Measurements from ENCODE around the gene ZNF343. TPM values are rescaled to one million over a fixed set of nuclear protein-coding genes. Genes with fewer than 3 reads are reported as not detected.

ZNF343 gene
- total and polyA plus RNA-seq, 2 of the 4 experiments (the other 2 are of a cell fraction): 7.8 to 26.2 TPM

DNA sequence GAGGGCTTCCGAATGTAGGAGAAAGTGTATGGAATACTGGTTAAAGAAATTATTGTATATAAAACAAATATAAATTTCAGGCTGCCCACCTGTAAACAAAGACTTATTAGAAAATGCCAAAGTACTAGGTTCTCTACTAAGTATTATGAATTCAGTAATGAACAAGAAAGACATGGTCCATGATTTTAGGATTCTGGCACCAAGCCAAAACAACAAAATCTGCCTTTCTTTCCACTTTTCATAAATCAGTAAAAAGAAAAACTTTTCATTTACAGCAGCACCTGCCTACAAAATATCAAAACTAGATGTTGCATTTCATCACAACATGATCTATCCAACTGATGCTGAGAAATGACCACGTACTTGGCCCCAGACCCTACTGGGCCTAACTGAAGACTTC, 23.6 kb downstream of the ZNF343 start:
- ATAC-seq (ENCODE audit: low read depth): no peak
- no peaks in the 10 kb centered on the region for H3K4me1 ChIP-seq (ENCODE audit: control insufficient read depth, insufficient read depth, low read length)
- in situ Hi-C loops (cut with MboI; ENCODE audit: low sequenced_read_pairs): no loop called here
- no peak overlapping the region for H2BK20ac ChIP-seq (ENCODE audit: low read depth, low read length)
- H4K20me1 ChIP-seq (ENCODE audit: insufficient read depth, low read length): no peaks in the 10 kb centered on the region
- no peak overlapping the region for H3K4me2 ChIP-seq (ENCODE audit: low read depth, low read length)
- no peak overlapping the region for H3K14ac ChIP-seq (replicated peaks; ENCODE audit: low read depth, low read length)
- 100% methylated on average over 1 of the region's 2 CpGs; no CpG with 5 or more reads in 1 of the 2 experiments for WGBS, 2 experiments (ENCODE audit: extremely low coverage in 2 of 2, insufficient read length in 1 of 2)
- no peak overlapping the region for H2BK15ac ChIP-seq (ENCODE audit: low read depth, low read length)
- no peak for TF ChIP-seq RFX5 (IDR thresholded peaks at IDR 0.05; ENCODE audit: low read depth, low read length)
- TF ChIP-seq, protein P1, sequence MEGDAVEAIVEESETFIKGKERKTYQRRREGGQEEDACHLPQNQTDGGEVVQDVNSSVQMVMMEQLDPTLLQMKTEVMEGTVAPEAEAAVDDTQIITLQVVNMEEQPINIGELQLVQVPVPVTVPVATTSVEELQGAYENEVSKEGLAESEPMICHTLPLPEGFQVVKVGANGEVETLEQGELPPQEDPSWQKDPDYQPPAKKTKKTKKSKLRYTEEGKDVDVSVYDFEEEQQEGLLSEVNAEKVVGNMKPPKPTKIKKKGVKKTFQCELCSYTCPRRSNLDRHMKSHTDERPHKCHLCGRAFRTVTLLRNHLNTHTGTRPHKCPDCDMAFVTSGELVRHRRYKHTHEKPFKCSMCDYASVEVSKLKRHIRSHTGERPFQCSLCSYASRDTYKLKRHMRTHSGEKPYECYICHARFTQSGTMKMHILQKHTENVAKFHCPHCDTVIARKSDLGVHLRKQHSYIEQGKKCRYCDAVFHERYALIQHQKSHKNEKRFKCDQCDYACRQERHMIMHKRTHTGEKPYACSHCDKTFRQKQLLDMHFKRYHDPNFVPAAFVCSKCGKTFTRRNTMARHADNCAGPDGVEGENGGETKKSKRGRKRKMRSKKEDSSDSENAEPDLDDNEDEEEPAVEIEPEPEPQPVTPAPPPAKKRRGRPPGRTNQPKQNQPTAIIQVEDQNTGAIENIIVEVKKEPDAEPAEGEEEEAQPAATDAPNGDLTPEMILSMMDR (conservative IDR thresholded peaks at IDR 0.05; ENCODE audit: low read depth, low read length): no peak
- no peak for TF ChIP-seq MXI1 (IDR thresholded peaks at IDR 0.05; ENCODE audit: borderline replicate concordance, low read depth, low read length)
- no peak for TF ChIP-seq CEBPB (IDR thresholded peaks at IDR 0.05; ENCODE audit: low read depth, low read length)
- no peak for TF ChIP-seq MAFK (IDR thresholded peaks at IDR 0.05; ENCODE audit: low read depth, low read length)
- TF ChIP-seq MAZ (IDR thresholded peaks at IDR 0.05; ENCODE audit: borderline replicate concordance, low read depth, low read length): no peak
- no peaks in the 10 kb centered on the region; the same call in 1 of the 2 replicates for H3K9me1 ChIP-seq (ENCODE audit: insufficient read depth, low read length)
- H3K36me3 ChIP-seq (ENCODE audit: control insufficient read depth, insufficient read depth, low read length): peaks cover 37% of the 10 kb centered on the region
- no peak overlapping the region for H4K8ac ChIP-seq (ENCODE audit: low read depth in 2 of 2, low read length in 2 of 2)
- H2AK9ac ChIP-seq (replicated peaks; ENCODE audit: low read depth, low read length, poor library complexity): no peak overlapping the region
- no peak overlapping the region for H4K91ac ChIP-seq (ENCODE audit: insufficient read depth, low read depth, low read length)
- no peaks in the 10 kb centered on the region for H3K27me3 ChIP-seq (ENCODE audit: control insufficient read depth, insufficient read depth, low read length)
- H3K9ac ChIP-seq (ENCODE audit: low read depth, low read length): no peak overlapping the region
- H3K9me3 ChIP-seq (ENCODE audit: control insufficient read depth, insufficient read depth, low read length): no peaks in the 10 kb centered on the region
- intact Hi-C loops (cut with micrococcal nuclease): no loop called here
- H2BK5ac ChIP-seq (ENCODE audit: low read depth, low read length, poor library complexity, severe bottlenecking): no peak overlapping the region
- dilution Hi-C loops (cut with HindIII; ENCODE audit: low sequenced_read_pairs, unreplicated experiment): no loop called here
- H2AFZ ChIP-seq (replicated peaks; ENCODE audit: low read length, poor library complexity): no peak overlapping the region
- H3K18ac ChIP-seq (ENCODE audit: low read depth, low read length): no peak overlapping the region
- no peak overlapping the region for H3K4me3 ChIP-seq (ENCODE audit: insufficient read depth, low read depth, low read length)
- DNase-seq: no peak
- peaks cover 4 to 6% of the 10 kb centered on the region in 2 experiments; a peak in 1 of 4 replicates for H3K79me1 ChIP-seq (ENCODE audit: low read depth in 1 of 2, low read length in 2 of 2)
- H2AK5ac ChIP-seq (ENCODE audit: low read depth, low read length): no peak overlapping the region
- BruUV-seq (replicated peaks): no TSS peak
- no peak overlapping the region for H4K5ac ChIP-seq (ENCODE audit: low read depth, low read length)
- no peak overlapping the region for H3K23ac ChIP-seq (ENCODE audit: low read depth, low read length)
- H2BK120ac ChIP-seq (ENCODE audit: low read depth, low read length): no peak overlapping the region
- no peak overlapping the region for H3K27ac ChIP-seq (ENCODE audit: insufficient read depth, low read length)
- ChIA-PET CTCF (no interaction called here), POLR2A (ENCODE audit: unreplicated experiment) (no interaction called here)
- H3K4ac ChIP-seq (ENCODE audit: low read depth, low read length): no peak overlapping the region
- no peak overlapping the region for H3K56ac ChIP-seq (ENCODE audit: extremely low read depth, insufficient read depth, low read length)

Measured in IMR-90 (cell line).